ENCODE results near the gene ZSWIM4. TPM values are rescaled to one million over a fixed set of nuclear protein-coding genes. Genes with fewer than 3 reads are reported as not detected.
A peak's percentile ranks its signal among the peaks of the same experiment; 100 is the strongest.

Gene ZSWIM4
- total RNA-seq, 4 donors from 2014 or later: 1.6 to 9.1 (median 5.8) TPM

- H3K27ac ChIP-seq: no peak overlapping the region
- H3K36me3 ChIP-seq: no peaks in the 10 kb centered on the region
- H3K4me3 ChIP-seq: no peak overlapping the region
- DNase-seq: no peak
- no peaks in the 10 kb centered on the region for H3K27me3 ChIP-seq
- H3K4me1 ChIP-seq: peaks cover 0 to 30% (median 11%) of the 10 kb centered on the region in 4 donors
- H3K9me3 ChIP-seq: no peaks in the 10 kb centered on the region
- TF ChIP-seq POLR2A (IDR thresholded peaks at IDR 0.05): no peak
- TF ChIP-seq, protein P1, sequence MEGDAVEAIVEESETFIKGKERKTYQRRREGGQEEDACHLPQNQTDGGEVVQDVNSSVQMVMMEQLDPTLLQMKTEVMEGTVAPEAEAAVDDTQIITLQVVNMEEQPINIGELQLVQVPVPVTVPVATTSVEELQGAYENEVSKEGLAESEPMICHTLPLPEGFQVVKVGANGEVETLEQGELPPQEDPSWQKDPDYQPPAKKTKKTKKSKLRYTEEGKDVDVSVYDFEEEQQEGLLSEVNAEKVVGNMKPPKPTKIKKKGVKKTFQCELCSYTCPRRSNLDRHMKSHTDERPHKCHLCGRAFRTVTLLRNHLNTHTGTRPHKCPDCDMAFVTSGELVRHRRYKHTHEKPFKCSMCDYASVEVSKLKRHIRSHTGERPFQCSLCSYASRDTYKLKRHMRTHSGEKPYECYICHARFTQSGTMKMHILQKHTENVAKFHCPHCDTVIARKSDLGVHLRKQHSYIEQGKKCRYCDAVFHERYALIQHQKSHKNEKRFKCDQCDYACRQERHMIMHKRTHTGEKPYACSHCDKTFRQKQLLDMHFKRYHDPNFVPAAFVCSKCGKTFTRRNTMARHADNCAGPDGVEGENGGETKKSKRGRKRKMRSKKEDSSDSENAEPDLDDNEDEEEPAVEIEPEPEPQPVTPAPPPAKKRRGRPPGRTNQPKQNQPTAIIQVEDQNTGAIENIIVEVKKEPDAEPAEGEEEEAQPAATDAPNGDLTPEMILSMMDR (IDR thresholded peaks at IDR 0.05): no peak
Observed at GRCh38 chr19:13869281-13869680, 74.0 kb downstream of the ZSWIM4 start.

GRCh38 chr19:13870873-13871272 lies 75.6 kb downstream of the ZSWIM4 start:
- no peak for DNase-seq
- Histone ChIP-seq H3K27ac (no peak overlapping the region), H3K4me1 (peaks cover 0 to 19% (median 5%) of the 10 kb centered on the region in 4 donors), H3K27me3 (no peaks in the 10 kb centered on the region), H3K9me3 (no peaks in the 10 kb centered on the region), H3K36me3 (no peaks in the 10 kb centered on the region), H3K4me3 (no peak overlapping the region)
- TF ChIP-seq, protein P1 (IDR thresholded peaks at IDR 0.05): no peak
- no peak for TF ChIP-seq POLR2A (IDR thresholded peaks at IDR 0.05)

- no peak for DNase-seq
Observed at GRCh38 chr19:13872339-13872694, 77.1 kb downstream of the ZSWIM4 start.

DNA sequence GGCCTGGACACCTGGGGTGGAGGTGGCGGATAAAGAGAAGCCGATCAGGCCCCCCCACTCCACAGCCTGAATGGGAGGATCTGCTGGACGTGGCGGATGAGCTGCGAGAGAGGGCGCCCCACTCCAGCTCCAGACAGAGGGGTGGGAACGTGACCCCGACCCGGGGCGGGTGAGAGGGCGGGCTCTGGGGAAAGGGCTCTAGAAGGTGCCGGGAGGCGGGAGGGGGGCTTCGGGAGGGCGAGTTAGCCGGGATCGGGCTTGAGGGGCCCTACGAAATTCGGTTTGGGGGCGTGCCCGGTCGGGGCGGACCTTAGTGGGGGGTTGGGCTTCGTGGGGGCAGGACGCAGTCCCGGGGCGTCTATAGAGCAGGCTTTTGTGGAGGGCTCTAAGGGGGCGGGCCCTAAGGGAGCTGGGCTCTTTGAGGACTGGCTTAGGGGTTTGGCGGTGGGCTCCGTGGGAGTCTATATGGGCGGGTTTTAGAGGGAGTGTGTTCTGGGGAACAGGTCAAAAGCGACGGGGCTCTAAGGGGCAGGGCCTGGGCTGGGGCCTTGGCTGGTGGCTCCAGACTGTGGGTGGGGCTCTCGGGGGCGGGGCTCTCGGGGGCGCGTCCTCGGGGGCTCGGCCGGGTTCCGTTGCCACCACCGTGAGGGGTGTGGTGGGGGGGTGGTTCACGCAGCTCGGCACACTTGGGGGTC lies 77.6 kb downstream of the ZSWIM4 start:
- no peak for TF ChIP-seq POLR2A (IDR thresholded peaks at IDR 0.05)
- TF ChIP-seq, protein P1 (IDR thresholded peaks at IDR 0.05): peak in 3 of 6 experiments; percentile 13 to 20 (median 16)
- H3K27me3 ChIP-seq: no peaks in the 10 kb centered on the region
- peaks cover 0 to 18% (median 0%) of the 10 kb centered on the region in 4 donors for H3K4me1 ChIP-seq
- no peaks in the 10 kb centered on the region for H3K36me3 ChIP-seq
- H3K4me3 ChIP-seq: peak overlapping the region; percentile 32 to 54 (median 44)
- peak in 2 of 3 donors; percentile 61 to 67 for DNase-seq
- no peaks in the 10 kb centered on the region for H3K9me3 ChIP-seq
- no peak overlapping the region for H3K27ac ChIP-seq

More at GRCh38 chr19:13872339-13872694, 77.1 kb downstream of the ZSWIM4 start:
- TF ChIP-seq, protein P1 (IDR thresholded peaks at IDR 0.05): no peak
- no peak for TF ChIP-seq POLR2A (IDR thresholded peaks at IDR 0.05)
- Histone ChIP-seq H3K9me3 (no peaks in the 10 kb centered on the region), H3K27ac (no peak overlapping the region), H3K4me3 (peak overlapping the region in 2 of 4 donors; percentile 53 to 54), H3K4me1 (peaks cover 0 to 18% (median 0%) of the 10 kb centered on the region in 4 donors), H3K36me3 (no peaks in the 10 kb centered on the region), H3K27me3 (no peaks in the 10 kb centered on the region)

- no peak for TF ChIP-seq POLR2A (IDR thresholded peaks at IDR 0.05)
- TF ChIP-seq, protein P1 (IDR thresholded peaks at IDR 0.05): no peak
- H3K4me3 ChIP-seq: no peak overlapping the region
Observed at GRCh38 chr19:13873834-13874515, 78.7 kb downstream of the ZSWIM4 start.

More at GRCh38 chr19:13873834-13874515, 78.7 kb downstream of the ZSWIM4 start:
- Histone ChIP-seq H3K9me3 (no peaks in the 10 kb centered on the region), H3K27me3 (no peaks in the 10 kb centered on the region), H3K4me1 (peaks cover 0 to 18% (median 0%) of the 10 kb centered on the region in 4 donors), H3K27ac (no peak overlapping the region), H3K36me3 (no peaks in the 10 kb centered on the region)
- no peak for DNase-seq
